SK-MEL-5 (cell line): ENCODE data around the gene CNPY3. TPM values are rescaled to one million over a fixed set of nuclear protein-coding genes. Genes with fewer than 3 reads are reported as not detected.

ENCODE experiments used
- DNase-seq: peaks from one replicate; pipeline ENCODE4 v3.0.0-alpha.2; 2016; ENCODE audit warnings: low read depth, low spot score
- in situ Hi-C: cut with HindIII; loops from 2 replicates; pipeline ENCODE4 v1.10.0; 2016; ENCODE audit warnings: low sequenced_read_pairs, high pct_unique_total_duplicates, low pct_unique_long_range_greater_than_20kb
- total RNA-seq: library from RNA; depleted of rRNA; stranded (reverse); fragments of >200 nt; shearing (Covaris generic); gene quantifications from 2 replicates; pipeline ENCODE4 v1.2.3, GENCODE V29; 2014

Gene CNPY3
- total RNA-seq, 1 experiment from 2014 or later = 38.6 TPM

DNA sequence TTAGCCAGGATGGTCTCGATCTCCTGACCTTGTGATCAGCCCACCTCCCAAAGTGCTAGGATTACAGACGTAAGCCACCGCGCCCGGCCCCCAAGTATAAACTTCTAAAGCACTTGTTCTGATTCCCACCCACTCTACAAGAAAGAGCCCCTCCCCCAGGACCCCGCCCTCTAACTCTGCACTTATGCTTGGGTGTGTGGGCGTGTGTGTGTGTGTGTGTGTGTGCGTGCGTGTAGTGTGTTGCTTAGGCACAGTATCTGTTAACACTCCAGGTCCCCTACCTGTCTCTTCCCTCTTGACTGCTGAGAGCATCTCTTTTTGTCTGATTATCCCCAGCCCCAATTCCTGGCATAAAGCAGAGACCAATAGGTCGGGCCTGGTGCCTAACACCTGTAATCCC lies 19.4 kb upstream of the CNPY3 start:
- in situ Hi-C loops = no loop called here
- DNase-seq = no peak

DNA sequence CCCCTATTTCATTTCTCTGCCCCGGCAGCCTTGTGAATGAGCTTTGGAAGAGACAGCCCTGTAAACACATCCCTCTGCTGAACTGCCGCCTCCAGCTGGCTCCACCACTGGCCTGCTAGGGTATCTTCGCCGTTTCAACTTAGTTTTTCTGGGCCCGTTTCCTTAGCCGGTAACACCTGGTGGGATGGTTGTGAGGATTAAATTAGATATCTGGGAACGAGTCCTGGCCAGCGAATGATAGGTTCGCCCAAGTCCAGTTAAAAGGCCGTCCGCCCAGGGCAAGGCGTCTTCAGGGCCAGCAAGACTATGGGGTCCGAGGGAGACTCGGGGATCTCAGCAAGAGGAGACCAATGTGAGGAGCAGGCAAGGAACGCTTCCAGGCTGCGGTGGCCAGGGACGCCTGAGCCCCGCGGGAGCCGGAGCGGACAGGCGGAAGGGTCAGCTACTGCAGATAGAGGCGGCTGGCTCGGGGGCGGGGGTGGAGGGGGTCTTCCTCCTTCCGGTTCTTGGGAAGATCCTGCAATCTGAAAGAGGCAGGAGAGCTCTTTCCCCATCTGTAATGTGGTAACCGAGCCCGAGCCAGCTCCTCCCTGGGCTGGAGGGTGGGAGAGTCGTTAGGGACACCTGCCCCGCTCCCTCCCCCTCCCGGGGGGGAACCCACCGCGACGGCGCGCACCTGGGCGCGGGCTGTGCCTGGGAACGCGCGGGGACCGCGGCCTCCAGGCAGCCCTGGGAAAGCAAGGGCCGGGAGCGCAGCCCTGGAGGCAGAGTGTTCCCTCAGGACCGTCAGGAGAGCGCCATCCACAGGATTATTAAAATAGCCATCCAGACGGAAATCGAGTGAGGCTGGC lies 17.9 kb upstream of the CNPY3 start:
- in situ Hi-C loops = no loop called here
- DNase-seq = no peak

DNA sequence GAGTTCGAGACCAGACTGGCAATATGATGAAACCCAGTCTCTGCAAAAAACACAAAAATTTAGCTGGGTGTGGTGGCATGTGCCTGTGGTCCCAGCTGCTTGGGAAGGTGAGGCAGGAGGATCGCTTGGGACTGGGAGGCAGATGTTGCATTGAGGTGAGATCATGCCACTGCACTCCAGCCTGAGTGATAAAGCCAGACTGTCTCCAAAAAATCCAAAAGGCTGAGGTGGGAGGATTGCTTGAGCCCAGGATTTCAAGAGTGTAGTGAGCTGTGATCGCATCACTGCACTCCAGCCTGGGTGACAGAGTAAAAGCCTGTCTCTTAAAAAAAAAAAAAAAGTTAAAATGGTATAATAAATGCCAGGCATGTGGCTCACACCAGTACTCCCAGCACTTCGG lies 14.7 kb upstream of the CNPY3 start:
- in situ Hi-C loops = no loop called here
- no peak for DNase-seq

- DNase-seq = no peak
- in situ Hi-C loops = no loop called here
Observed at GRCh38 chr6:42915732-42916131, 13.5 kb upstream of the CNPY3 start, which contains the start of gene PTCRA. PTCRA (plus strand) TSS chr6:42916053; CDS start chr6:42916070, 17 bp downstream.

- no peak for DNase-seq
- in situ Hi-C loops = no loop called here
Observed at GRCh38 chr6:42916288-42916687, 13.0 kb upstream of the CNPY3 start.

DNA sequence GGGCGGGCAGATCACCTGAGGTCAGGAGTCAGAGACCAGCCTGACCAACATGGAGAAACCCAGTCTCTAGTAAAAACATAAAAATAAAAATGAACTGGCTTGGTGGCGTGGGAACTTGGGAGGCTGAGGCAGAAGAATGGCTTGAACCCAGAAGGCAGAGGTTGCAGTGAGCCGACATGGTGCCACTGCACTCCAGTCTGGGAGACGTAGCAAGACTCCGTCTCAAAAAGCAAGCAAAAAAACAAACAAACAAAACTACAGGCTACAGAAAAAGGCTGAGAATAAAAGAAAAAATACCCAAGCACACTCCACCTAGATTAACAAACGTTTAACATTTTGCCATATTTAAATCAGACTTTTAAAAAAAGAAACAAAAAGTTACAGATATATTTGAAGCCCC lies 7.5 kb upstream of the CNPY3 start:
- no peak for DNase-seq
- in situ Hi-C loops = no loop called here

DNA sequence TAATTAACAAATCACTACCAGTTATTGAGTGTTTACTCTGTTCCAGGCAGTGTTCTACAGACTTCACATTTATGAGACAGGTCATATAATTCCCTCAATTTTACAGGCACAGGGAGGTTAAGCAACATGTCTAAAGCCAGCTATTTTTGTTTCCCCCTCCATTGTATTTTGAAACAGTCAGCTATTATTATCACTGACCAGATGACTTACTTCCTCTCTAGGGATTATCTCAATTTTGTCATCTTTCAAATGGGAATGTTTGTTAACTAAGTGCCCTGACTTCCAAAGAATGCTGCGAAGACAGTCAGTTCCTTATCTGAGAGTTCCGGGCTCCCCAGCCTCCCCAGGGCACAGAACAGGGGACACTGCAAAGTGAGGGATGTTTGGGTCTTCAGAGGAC lies 5.6 kb upstream of the CNPY3 start:
- DNase-seq = peak; percentile 79

DNA sequence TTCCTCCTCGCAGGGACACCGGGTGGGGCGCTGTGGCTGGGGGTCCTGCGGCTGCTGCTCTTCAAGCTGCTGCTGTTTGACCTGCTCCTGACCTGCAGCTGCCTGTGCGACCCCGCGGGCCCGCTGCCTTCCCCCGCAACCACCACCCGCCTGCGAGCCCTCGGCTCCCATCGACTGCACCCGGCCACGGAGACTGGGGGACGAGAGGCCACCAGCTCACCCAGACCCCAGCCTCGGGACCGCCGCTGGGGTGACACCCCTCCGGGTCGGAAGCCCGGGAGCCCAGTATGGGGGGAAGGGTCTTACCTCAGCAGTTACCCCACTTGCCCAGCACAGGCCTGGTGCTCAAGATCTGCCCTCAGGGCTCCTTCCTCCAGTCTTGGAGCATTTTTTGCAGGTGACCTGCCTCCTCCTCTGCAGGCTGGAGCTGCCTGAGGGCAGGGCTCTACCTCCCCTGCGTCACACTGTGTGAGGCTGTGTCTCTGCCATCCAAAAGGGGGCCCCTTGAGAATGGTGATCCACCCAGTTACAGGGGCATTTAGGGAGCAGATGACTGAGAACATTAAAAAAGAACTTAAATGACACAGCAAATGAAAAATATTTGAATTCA lies 3.9 kb upstream of the CNPY3 start:
- in situ Hi-C loops = no loop called here
- no peak for DNase-seq

More for the DNA sequence above, 5.6 kb upstream of the CNPY3 start:
- in situ Hi-C loops = no loop called here

DNA sequence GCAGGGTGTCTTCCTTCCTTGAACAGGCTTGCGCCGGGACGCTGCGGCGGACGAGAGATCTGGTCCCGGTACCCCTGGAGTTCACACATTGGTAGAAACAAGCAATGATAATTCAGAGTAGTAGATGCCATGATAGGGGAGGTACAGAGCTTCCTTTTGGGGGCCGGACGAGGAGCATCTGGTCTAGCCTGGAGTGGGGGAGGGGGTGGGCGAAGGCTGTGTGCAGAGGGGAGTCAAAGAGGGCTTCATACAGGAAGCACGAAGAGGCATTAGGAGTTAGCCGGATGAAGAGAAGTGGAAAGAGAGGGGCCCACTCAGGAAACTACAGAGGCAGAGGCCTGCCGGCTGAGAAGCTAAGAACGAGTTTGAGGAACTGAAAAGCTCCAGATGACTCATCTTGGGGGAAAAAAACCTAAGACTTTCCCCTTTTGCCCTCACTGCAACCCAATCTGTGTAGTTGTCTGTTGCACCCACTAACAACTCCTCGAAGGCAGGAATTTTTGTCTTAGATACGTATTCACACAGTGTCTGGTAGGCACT lies 611 bp downstream of the CNPY3 start:
- no peak for DNase-seq
- in situ Hi-C loops = no loop called here

- no peak for DNase-seq
- in situ Hi-C loops = no loop called here
Observed at GRCh38 chr6:42932412-42932811, 3.1 kb downstream of the CNPY3 start.

GRCh38 chr6:42933205-42933604 lies 3.9 kb downstream of the CNPY3 start:
- no peak for DNase-seq
- in situ Hi-C loops = no loop called here

DNA sequence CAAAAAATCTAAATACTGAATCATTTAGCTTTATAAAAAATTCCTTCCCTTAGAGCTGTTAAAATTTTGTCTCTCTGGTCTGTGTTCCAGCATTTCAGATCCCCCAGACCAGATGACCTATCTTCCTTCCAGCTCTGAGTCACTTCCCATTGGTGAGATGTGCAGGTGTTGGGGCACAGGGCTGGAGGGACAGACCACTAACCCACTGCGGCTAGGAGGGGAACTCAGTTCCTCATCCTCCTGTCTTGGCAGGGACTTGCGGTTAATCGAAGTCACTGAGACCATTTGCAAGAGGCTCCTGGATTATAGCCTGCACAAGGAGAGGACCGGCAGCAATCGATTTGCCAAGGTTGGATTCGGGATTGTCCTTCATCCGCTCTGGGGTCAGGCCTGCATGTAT lies 6.0 kb downstream of the CNPY3 start:
- no peak for DNase-seq

DNA sequence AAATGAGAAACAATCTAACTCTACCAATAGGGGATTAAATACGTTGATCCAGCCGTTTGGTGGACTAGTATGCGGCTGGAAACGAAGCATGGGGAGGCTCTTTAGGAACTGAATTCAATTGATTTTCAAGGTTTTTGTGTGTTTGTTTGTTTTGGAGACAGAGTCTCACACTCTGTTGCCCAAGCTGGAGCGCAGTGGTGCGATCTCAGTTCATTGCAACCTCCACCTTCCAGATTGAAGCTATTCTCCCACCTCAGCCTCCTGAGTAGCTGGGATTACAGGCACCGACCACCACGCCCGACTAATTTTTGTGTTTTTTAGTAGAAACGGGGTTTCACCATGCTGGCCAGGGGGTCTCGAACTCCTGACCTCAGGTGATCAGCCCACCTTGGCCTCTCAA lies 7.1 kb downstream of the CNPY3 start:
- in situ Hi-C loops = no loop called here
- DNase-seq = no peak

More for the DNA sequence above, 6.0 kb downstream of the CNPY3 start:
- in situ Hi-C loops = no loop called here

DNA sequence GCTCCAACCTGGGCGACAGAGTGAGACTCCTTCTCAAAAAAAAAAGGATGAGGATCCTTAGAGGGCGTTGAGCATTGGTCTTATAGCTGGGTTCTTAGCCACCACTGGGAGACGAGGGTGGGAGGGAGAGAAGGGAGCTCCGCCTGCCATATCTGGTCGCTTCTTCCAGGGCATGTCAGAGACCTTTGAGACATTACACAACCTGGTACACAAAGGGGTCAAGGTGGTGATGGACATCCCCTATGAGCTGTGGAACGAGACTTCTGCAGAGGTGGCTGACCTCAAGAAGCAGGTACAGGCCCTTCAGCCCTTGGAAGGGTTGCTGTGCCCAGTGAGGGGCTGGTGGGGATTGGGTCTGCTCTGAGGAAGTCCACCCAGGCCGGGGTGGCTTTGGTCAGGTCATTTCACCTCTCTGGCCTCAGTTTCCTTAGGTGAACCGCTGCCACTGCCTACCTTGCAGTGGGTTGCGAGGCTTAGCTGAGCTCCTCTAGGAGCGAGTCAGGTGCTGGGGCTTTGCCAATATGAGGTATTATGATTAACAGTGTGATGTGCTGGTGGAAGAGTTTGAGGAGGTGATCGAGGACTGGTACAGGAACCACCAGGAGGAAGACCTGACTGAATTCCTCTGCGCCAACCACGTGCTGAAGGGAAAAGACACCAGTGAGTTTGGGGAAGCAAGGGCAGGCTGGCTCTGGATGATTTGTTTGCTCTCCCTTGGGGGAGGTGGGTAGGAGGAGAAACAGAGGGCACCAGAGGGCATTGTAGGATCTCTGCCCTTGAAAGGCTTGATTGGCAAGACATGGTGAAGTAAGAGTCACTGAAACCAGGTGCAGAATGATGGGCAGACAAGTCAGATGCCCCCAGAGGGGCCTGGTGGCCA lies 8.5 kb downstream of the CNPY3 start:
- in situ Hi-C loops = no loop called here
- DNase-seq = no peak

DNA sequence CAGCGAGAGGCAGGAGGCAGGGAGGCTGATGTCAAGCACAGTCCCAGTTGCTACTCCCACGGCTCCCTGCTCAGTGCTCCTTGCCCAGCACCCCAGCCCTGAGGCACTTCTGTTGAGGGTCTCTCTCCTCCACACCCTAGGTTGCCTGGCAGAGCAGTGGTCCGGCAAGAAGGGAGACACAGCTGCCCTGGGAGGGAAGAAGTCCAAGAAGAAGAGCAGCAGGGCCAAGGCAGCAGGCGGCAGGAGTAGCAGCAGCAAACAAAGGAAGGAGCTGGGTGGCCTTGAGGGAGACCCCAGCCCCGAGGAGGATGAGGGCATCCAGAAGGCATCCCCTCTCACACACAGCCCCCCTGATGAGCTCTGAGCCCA lies 9.1 kb downstream of the CNPY3 start:
- DNase-seq = no peak
- in situ Hi-C loops = no loop called here

DNA sequence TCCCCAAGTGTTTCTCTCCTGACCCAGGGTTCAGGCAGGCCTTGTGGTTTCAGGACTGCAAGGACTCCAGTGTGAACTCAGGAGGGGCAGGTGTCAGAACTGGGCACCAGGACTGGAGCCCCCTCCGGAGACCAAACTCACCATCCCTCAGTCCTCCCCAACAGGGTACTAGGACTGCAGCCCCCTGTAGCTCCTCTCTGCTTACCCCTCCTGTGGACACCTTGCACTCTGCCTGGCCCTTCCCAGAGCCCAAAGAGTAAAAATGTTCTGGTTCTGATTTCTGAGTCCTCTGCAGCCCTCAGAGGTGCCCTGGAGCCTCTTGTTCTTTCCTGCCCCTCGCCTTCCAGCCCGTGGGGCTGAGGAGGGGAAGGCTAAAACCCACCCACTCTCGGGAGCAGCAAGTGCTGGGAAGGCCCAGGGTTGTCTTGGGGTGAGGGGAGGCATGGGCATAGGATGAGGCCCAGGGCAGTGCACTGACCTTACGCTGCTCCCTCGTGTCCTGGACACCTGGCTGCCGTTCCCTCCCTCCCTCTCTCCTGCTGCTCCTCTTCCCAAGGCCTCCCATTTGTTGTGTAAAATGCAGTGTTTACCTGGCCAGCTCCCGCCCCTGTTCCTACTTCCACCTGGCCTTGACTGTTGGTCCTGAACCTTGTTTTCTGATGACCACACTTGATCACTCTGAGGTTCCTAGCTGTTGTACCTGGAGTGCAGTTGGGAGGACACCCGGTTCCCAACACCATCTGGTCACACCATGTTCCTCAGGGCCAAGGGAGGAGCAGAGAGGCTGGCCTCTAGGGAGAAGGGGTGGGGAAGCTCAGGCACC lies 9.9 kb downstream of the CNPY3 start:
- DNase-seq = no peak
- in situ Hi-C loops = no loop called here

GRCh38 chr6:42939810-42940167 lies 10.5 kb downstream of the CNPY3 start:
- DNase-seq = no peak
- in situ Hi-C loops = no loop called here
